Measurements from ENCODE around the gene IMMP2L. TPM values are rescaled to one million over a fixed set of nuclear protein-coding genes. Genes with fewer than 3 reads are reported as not detected.
"Not testable (repeated sequence)": the region's sequence is repeated elsewhere in the genome, so short reads cannot be mapped to it uniquely, and the experiment has no call there.

The IMMP2L gene
- polyA plus RNA-seq, 1 of the 3 experiments (the other 2 are of a cell fraction) = 10.7 TPM

GRCh38 chr7:111508387-111508786, 53.9 kb downstream of the IMMP2L start (continued):
- TF ChIP-seq, protein P1, sequence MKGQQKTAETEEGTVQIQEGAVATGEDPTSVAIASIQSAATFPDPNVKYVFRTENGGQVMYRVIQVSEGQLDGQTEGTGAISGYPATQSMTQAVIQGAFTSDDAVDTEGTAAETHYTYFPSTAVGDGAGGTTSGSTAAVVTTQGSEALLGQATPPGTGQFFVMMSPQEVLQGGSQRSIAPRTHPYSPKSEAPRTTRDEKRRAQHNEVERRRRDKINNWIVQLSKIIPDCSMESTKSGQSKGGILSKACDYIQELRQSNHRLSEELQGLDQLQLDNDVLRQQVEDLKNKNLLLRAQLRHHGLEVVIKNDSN (IDR thresholded peaks at IDR 0.05; ENCODE audit: borderline replicate concordance, low read depth) = no peak
- TF ChIP-seq TEAD4 (IDR thresholded peaks at IDR 0.05; ENCODE audit: borderline replicate concordance, insufficient read depth) (no peak), IRF3 (IDR thresholded peaks at IDR 0.05; ENCODE audit: low read depth, low read length) (no peak), JUND (IDR thresholded peaks at IDR 0.05) (no peak), RXRA (IDR thresholded peaks at IDR 0.05; ENCODE audit: borderline replicate concordance, low read depth) (no peak)
- TF ChIP-seq, protein P2, sequence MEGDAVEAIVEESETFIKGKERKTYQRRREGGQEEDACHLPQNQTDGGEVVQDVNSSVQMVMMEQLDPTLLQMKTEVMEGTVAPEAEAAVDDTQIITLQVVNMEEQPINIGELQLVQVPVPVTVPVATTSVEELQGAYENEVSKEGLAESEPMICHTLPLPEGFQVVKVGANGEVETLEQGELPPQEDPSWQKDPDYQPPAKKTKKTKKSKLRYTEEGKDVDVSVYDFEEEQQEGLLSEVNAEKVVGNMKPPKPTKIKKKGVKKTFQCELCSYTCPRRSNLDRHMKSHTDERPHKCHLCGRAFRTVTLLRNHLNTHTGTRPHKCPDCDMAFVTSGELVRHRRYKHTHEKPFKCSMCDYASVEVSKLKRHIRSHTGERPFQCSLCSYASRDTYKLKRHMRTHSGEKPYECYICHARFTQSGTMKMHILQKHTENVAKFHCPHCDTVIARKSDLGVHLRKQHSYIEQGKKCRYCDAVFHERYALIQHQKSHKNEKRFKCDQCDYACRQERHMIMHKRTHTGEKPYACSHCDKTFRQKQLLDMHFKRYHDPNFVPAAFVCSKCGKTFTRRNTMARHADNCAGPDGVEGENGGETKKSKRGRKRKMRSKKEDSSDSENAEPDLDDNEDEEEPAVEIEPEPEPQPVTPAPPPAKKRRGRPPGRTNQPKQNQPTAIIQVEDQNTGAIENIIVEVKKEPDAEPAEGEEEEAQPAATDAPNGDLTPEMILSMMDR (IDR thresholded peaks at IDR 0.05) = no peak

- H3K4me2 ChIP-seq; H3K36me3 ChIP-seq (replicated peaks in 1 of 2; ENCODE audit: control insufficient read depth in 1 of 2, insufficient read depth in 2 of 2, low read length in 1 of 2); H3F3A ChIP-seq (replicated peaks; ENCODE audit: insufficient read depth); POLR2A ChIA-PET; H3K9ac ChIP-seq; CTCF ChIA-PET; H4K20me1 ChIP-seq (ENCODE audit: insufficient read depth); H3K9me3 ChIP-seq; H3K27ac ChIP-seq (ENCODE audit: low read depth in 2 of 2, low read length in 1 of 2); H2AFZ ChIP-seq (ENCODE audit: low read depth); H3K79me2 ChIP-seq (ENCODE audit: insufficient read depth); H3K9me2 ChIP-seq; H3K4me3 ChIP-seq (ENCODE audit: low read depth in 2 of 2, low read length in 1 of 2); H3K4me1 ChIP-seq (ENCODE audit: control insufficient read depth in 1 of 2, insufficient read depth in 2 of 2, low read depth in 1 of 2, low read length in 1 of 2); H3K27me3 ChIP-seq (ENCODE audit: insufficient read depth); DNase-seq: not testable (repeated sequence)
Measured at GRCh38 chr7:111505422-111505821, 56.9 kb downstream of the IMMP2L start.

- POLR2A ChIA-PET = not testable (repeated sequence)
- 80% methylated on average over 2 of the region's 2 CpGs for WGBS (ENCODE audit: low lambda C conversion rate)
Measured at GRCh38 chr7:111501799-111502198, 60.5 kb downstream of the IMMP2L start.

More at GRCh38 chr7:111501799-111502198, 60.5 kb downstream of the IMMP2L start:
- H3K27ac ChIP-seq (ENCODE audit: low read depth in 2 of 2, low read length in 1 of 2); H3F3A ChIP-seq (replicated peaks; ENCODE audit: insufficient read depth); DNase-seq; H3K4me1 ChIP-seq (ENCODE audit: control insufficient read depth in 1 of 2, insufficient read depth in 2 of 2, low read depth in 1 of 2, low read length in 1 of 2); H3K4me3 ChIP-seq (ENCODE audit: low read depth in 2 of 2, low read length in 1 of 2); H3K79me2 ChIP-seq (ENCODE audit: insufficient read depth); H3K9me3 ChIP-seq; H3K9me2 ChIP-seq; H3K9ac ChIP-seq; H2AFZ ChIP-seq (ENCODE audit: low read depth); H3K27me3 ChIP-seq (ENCODE audit: insufficient read depth); H4K20me1 ChIP-seq (ENCODE audit: insufficient read depth); H3K36me3 ChIP-seq (replicated peaks in 1 of 2; ENCODE audit: control insufficient read depth in 1 of 2, insufficient read depth in 2 of 2, low read length in 1 of 2); H3K4me2 ChIP-seq; CTCF ChIA-PET: not testable (repeated sequence)

All from SK-N-SH (cell line).